Neural cell (in vitro differentiated cells): ENCODE results near the gene ARHGEF17. TPM values are rescaled to one million over a fixed set of nuclear protein-coding genes. Genes with fewer than 3 reads are reported as not detected.

ENCODE experiments used
- H2AFZ ChIP-seq: fragments of 200-600, 300-800 bp; sonication (generic), shearing (Covaris generic); 2 replicates; pipeline ENCODE4 v1.6.0; 2014; ENCODE audit warnings: low read depth, mild to moderate bottlenecking, antibody characterized with exemption, low read length, moderate library complexity
- H3F3A ChIP-seq: fragments of 200-600 bp; shearing (Covaris generic); 2 replicates; pipeline ENCODE4 v1.6.1; 2016; ENCODE audit warnings: mild to moderate bottlenecking, moderate library complexity, mixed read lengths, antibody characterized with exemption, low read length; ENCODE audit not compliant: insufficient read depth, poor library complexity, severe bottlenecking
- H3K27ac ChIP-seq: fragments of 200-600, 300-800 bp; sonication (generic), shearing (Covaris generic); 2 replicates; pipeline ENCODE4 v1.5.1; 2014; ENCODE audit warnings: mild to moderate bottlenecking, low read length, moderate library complexity
- H3K27me3 ChIP-seq: fragments of 300-800, 200-600 bp; sonication (generic), shearing (Covaris generic); 2 replicates; pipeline ENCODE4 v1.6.0; 2014; ENCODE audit warnings: mild to moderate bottlenecking, low read depth, low read length, moderate library complexity; ENCODE audit not compliant: insufficient read depth
- H3K36me3 ChIP-seq: fragments of 300-800, 200-600 bp; sonication (generic), shearing (Covaris generic); 2 replicates; pipeline ENCODE4 v1.5.1; 2014; ENCODE audit warnings: mild to moderate bottlenecking, antibody characterized with exemption, low read length, moderate library complexity; ENCODE audit not compliant: insufficient read depth
- H3K4me2 ChIP-seq: fragments of 300-800, 200-600 bp; sonication (generic), shearing (Covaris generic); 2 replicates; pipeline ENCODE4 v1.6.0; 2014; ENCODE audit warnings: mild to moderate bottlenecking, low read length
- H3K4me3 ChIP-seq: fragments of 300-800, 200-600 bp; sonication (generic), shearing (Covaris generic); 2 replicates; pipeline ENCODE4 v1.5.1; 2014; ENCODE audit warnings: mild to moderate bottlenecking, low read length, moderate library complexity
- H3K79me2 ChIP-seq: fragments of 200-600 bp; shearing (Covaris generic); replicated peaks from 2 replicates; pipeline ENCODE4 v1.6.0; 2014; ENCODE audit warnings: mild to moderate bottlenecking, low read length, moderate library complexity; ENCODE audit not compliant: insufficient read depth
- H3K9ac ChIP-seq: fragments of 300-800, 200-600 bp; sonication (generic), shearing (Covaris generic); 2 replicates; pipeline ENCODE4 v1.6.1; 2016; ENCODE audit warnings: mild to moderate bottlenecking, low read length, mixed read lengths
- H3K9me2 ChIP-seq: fragments of 200-600 bp; shearing (Covaris generic); 2 replicates; pipeline ENCODE4 v1.6.1; 2016; ENCODE audit warnings: mild to moderate bottlenecking, low read length, mixed read lengths; ENCODE audit not compliant: insufficient read depth
- H3K9me3 ChIP-seq: fragments of 200-600, 300-800 bp; sonication (generic), shearing (Covaris generic); 2 replicates; pipeline ENCODE4 v1.6.1; 2016; ENCODE audit warnings: mild to moderate bottlenecking, mixed run types, low read length, moderate library complexity, mixed read lengths
- H4K20me1 ChIP-seq: fragments of 200-600 bp; shearing (Covaris generic); 2 replicates; pipeline ENCODE4 v1.6.1; 2016; ENCODE audit warnings: mild to moderate bottlenecking, mixed run types; ENCODE audit not compliant: insufficient read depth
- CTCF ChIP-seq: fragments of 450-650 bp; IDR thresholded peaks from 2 replicates; pipeline ENCODE4 v1.5.1; 2014; ENCODE audit warnings: antibody characterized with exemption, mild to moderate bottlenecking, moderate library complexity; ENCODE audit not compliant: poor library complexity, severe bottlenecking
- EP300 ChIP-seq: fragments of 450-650 bp; conservative IDR thresholded peaks from 2 replicates; pipeline ENCODE4 v1.6.1; 2014; ENCODE audit warnings: antibody characterized with exemption, mild to moderate bottlenecking, moderate library complexity; ENCODE audit not compliant: poor library complexity, severe bottlenecking
- EZH2 ChIP-seq: fragments of 200-600, 300-800 bp; shearing (Covaris generic), sonication (generic); IDR thresholded peaks from 2 replicates; pipeline ENCODE4 v1.6.1; 2014; ENCODE audit warnings: antibody characterized with exemption, low read length, borderline replicate concordance, mild to moderate bottlenecking; ENCODE audit not compliant: insufficient read depth, poor library complexity, severe bottlenecking
- MXI1 ChIP-seq: fragments of 450-650 bp; conservative IDR thresholded peaks from 2 replicates; pipeline ENCODE4 v1.6.1; 2014; ENCODE audit warnings: antibody characterized with exemption, mild to moderate bottlenecking; ENCODE audit not compliant: poor library complexity, severe bottlenecking
- POLR2AphosphoS5 ChIP-seq: IDR thresholded peaks from 2 replicates; pipeline ENCODE4 v1.6.1; 2012
- RAD21 ChIP-seq: fragments of 450-650 bp; conservative IDR thresholded peaks from 2 replicates; pipeline ENCODE4 v1.6.1; 2014; ENCODE audit warnings: antibody characterized with exemption, mild to moderate bottlenecking, moderate library complexity
- REST ChIP-seq: IDR thresholded peaks from 2 replicates; pipeline ENCODE4 v1.6.1; 2012; ENCODE audit warnings: borderline replicate concordance
- SMC3 ChIP-seq: fragments of 450-650 bp; conservative IDR thresholded peaks from 2 replicates; pipeline ENCODE4 v1.6.1; 2014; ENCODE audit warnings: antibody characterized with exemption, mild to moderate bottlenecking, moderate library complexity; ENCODE audit not compliant: poor library complexity
- TAF1 ChIP-seq: IDR thresholded peaks from 2 replicates; pipeline ENCODE4 v1.6.1; 2012; ENCODE audit warnings: low read depth
- polyA plus RNA-seq: library from polyadenylated mRNA; depleted of rRNA; stranded (reverse); fragments of >200 nt; gene quantifications from 2 replicates; pipeline ENCODE4 v1.2.3, GENCODE V29; 2014

Gene ARHGEF17
- polyA plus RNA-seq, 1 donor from 2014 or later, result 7.9 TPM

- H4K20me1 ChIP-seq, result no peaks in the 10 kb centered on the region
- H3K4me2 ChIP-seq, result no peak overlapping the region
- H3K79me2 ChIP-seq, result no peaks in the 10 kb centered on the region
- no peaks in the 10 kb centered on the region for H3F3A ChIP-seq
- H3K9me3 ChIP-seq, result no peaks in the 10 kb centered on the region
- H3K36me3 ChIP-seq, result peaks cover under 1% of the 10 kb centered on the region
- TF ChIP-seq POLR2AphosphoS5 (no peak), EZH2 (no peak), CTCF (no peak), REST (no peak), SMC3 (no peak), EP300 (no peak)
- H3K4me3 ChIP-seq, result no peak overlapping the region
- H3K9me2 ChIP-seq, result no peaks in the 10 kb centered on the region
- no peaks in the 10 kb centered on the region for H3K27me3 ChIP-seq
- H3K27ac ChIP-seq, result no peak overlapping the region
- no peak overlapping the region for H2AFZ ChIP-seq
- no peak overlapping the region for H3K9ac ChIP-seq
Measured at GRCh38 chr11:73399636-73400035, 91.6 kb downstream of the ARHGEF17 start.

- Histone ChIP-seq H4K20me1 (no peaks in the 10 kb centered on the region), H3K27ac (no peak overlapping the region), H3F3A (no peaks in the 10 kb centered on the region), H3K79me2 (no peaks in the 10 kb centered on the region), H3K4me2 (no peak overlapping the region), H2AFZ (no peak overlapping the region), H3K9ac (no peak overlapping the region), H3K4me3 (no peak overlapping the region), H3K36me3 (peaks cover 6% of the 10 kb centered on the region), H3K9me2 (no peaks in the 10 kb centered on the region), H3K9me3 (no peaks in the 10 kb centered on the region), H3K27me3 (no peaks in the 10 kb centered on the region)
- peak; percentile 17 for TF ChIP-seq POLR2AphosphoS5
- no peak for TF ChIP-seq EZH2
- no peak for TF ChIP-seq TAF1
- TF ChIP-seq CTCF, result no peak
- TF ChIP-seq RAD21, result no peak
- TF ChIP-seq EP300, result no peak
- no peak for TF ChIP-seq MXI1
Measured at GRCh38 chr11:73400293-73400692, 92.2 kb downstream of the ARHGEF17 start.
